ENCODE measurements around the gene DNASE1L2.
"Not testable (repeated sequence)": the region's sequence is repeated elsewhere in the genome, so short reads cannot be mapped to it uniquely, and the experiment has no call there.

DNASE1L2 gene

GRCh38 chr16:2240331-2240730 is 4.1 kb downstream of the DNASE1L2 start:
- not testable (repeated sequence) for DNase-seq (ENCODE audit: low read depth)

DNA sequence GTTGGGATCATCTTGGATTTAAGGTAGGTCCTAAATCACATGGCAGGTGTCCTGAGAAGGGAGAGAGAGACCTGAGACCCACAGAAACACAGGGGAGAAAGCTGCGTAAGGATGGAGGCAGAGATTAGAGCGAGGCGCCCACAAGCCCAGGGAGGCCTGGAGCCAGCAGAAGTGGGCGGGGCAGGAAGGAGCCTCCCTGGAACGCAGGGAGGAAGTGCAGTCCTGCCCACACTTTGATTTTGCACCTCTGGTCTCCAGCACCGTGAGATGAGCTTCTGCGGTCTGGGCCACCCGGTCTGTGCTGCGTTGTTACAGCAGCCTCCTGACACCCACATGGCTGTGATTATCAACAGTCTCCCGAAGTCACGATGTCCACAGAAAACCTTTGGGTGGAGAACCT is 6.4 kb downstream of the DNASE1L2 start:
- DNase-seq (ENCODE audit: low read depth) = no peak

DNA sequence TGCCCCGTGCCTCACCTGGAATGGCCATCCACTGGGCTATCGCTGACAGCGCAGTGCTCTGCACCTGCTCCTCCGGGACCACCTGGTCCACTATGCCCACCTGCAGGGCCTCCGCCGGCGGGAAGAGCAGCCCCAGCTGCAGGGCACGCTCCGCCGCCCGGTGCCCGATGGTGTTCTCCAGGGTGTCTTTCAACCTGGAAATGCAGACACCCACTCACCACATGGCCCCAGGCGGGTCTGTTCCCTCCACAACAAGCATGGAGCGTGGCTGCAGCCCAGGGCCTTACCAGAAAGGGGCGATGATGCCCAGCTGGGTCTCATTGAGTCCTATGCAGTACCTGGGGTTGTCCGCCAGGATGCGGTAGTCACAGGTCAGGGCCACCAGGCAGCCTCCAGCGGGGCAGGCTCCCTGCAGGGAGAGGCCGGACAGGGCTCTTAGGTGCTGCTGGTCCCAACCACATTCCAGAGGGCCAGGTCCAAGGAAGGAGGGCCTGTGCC is 6.8 kb downstream of the DNASE1L2 start:
- no peak for DNase-seq (ENCODE audit: low read depth)

GRCh38 chr16:2243781-2244180 is 7.5 kb downstream of the DNASE1L2 start:
- no peak for DNase-seq (ENCODE audit: low read depth)

DNA sequence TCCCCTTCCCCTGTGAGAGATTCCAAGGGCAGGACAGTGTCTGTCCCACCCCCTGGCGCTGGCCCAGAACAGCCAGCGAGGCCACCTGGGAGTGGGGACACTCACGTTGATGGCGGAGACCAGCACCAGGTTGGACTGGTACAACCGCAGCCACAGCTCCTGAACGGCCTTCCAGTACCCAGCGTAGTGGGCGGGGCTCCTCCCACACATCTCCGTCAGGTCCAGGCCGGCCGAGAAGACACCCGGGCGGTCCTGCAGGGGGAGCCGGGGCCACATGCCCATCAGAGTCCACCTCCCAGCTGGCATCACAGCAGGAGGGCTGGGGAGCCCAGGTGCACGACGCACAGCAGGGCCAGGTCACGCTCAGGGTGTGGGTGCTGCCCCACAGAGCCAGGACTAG is 8.1 kb downstream of the DNASE1L2 start:
- no peak for DNase-seq (ENCODE audit: low read depth)

GRCh38 chr16:2244926-2245795 is 8.9 kb downstream of the DNASE1L2 start:
- DNase-seq (ENCODE audit: low read depth) = no peak

DNA sequence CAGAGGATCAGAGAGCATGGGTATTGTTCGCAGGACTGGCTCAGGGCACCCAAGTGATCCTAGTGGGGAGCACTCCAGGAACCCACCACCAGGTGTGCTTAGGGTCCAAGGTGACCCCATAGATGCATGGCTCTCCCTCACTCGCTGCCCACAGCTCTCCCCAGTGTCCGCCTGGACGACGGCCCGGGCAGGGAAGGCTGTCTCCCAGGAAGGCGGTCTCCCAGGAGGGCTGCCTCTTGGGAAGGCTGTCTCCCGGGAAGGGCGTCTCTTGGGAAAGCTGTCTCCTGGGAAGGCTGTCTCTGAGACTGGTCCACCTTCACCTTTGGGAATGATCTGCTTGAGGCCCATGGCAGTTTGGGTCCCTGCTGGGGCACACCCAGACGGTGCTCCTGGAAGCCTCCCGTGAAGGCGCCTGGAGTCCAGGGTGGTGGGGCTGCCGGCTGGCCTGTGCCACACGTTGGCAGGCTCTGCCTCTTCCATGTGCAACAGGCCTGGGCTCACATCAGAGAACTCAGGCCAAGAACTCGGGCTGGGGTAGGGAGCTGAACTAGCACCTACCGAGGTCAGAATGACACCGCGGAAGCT is 10.1 kb downstream of the DNASE1L2 start:
- DNase-seq (ENCODE audit: low read depth) = no peak

GRCh38 chr16:2250652-2251295 is 14.5 kb downstream of the DNASE1L2 start:
- DNase-seq (ENCODE audit: low read depth) = no peak

DNA sequence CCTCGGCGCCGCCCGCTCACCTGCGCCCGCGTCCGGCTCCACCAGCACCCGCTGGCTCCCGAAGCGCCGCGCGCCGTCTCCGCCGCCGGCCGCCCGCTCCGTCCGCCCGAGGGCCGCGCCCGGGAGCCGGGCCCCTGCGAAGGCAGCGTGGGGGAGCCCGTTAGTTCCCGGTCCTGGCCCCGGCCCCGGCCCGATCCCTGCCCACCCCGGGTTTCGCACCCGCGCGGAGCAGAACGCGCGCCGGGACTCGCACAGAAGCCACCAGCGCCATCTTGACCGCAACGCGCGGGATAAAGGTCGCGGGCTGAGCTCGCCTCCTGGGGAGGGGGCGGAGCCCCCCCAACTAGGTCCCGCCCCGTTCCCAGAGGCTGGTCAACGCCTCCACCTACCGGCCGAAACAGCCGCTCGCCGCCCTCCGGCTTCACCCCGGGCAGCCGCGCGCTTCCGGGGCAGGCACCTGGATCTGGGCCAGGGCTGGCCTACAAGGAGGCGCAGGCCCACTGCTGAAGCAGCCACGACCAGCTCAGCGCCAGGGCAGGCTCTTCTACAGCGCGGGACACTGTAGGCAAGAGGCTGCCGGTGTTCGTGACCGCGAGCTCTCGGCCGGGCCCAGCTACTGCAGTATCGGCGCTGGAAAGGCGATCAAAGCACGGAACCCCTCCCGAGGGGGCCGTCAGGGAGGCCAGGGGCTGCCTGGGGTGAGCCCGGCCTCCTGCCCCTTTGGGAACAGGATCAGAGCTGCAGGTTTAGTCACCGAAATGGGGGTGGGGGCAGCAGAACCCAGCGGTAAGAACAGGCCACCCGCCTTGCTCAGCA is 15.3 kb downstream of the DNASE1L2 start, which contains the start of gene ECI1:
Gene ECI1, minus strand, starts transcription at position 292 of the 816 bp plus-strand sequence. Its CDS starts 21 bp downstream, at position 271.
- peak; percentile 61 for DNase-seq (ENCODE audit: low read depth)

- no peak for DNase-seq (ENCODE audit: low read depth)
Measured at GRCh38 chr16:2252806-2253148, 16.5 kb downstream of the DNASE1L2 start.

DNA sequence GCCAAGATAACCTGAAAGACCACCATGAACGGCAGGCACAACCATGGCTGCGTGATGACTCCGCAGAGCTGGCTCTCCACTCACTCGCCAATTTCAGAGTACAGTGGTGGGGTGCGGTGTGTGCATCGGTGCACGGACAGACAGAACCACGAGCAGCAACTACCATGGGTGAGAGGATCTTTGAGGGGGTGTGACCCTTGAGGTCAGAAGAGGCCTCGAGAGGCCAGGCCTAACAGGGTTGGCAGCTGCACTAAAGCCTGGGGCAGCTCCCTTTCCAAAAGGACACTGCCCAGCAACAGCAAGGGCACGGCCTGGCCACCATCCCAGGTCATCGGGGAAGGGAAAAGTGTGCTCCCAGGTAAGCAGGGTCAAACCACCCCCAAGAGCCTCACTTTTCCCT is 17.0 kb downstream of the DNASE1L2 start:
- DNase-seq (ENCODE audit: low read depth) = no peak

DNA sequence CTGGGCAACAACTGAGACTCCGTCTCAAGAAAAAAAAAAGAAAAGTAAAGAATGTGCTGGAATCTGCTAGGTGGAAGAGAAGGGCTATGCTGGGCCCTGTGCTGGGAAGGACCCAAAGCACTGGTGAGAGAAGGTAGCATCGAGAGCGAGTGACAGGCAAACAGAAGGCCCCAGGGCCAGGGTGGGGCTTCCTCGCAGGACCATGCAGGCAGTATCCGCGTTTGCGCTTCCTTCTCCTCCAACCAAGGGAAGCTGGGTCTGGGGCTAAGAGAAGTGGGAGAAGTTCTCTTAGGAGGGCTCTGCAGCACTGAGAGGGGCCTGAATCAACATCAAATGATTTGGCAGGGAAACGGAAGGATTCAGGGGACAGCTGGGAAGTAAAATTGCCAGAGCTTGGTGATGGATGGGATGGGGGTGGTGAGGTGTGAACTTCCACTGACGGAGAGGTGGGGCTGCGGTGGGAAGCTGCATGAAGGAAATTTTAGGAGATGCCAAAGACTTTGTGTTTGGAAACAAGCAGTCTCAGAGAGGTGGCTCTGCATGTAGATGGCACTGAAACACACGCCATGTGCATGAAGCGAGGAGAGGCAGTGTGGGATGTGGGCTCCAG is 20.4 kb downstream of the DNASE1L2 start:
- DNase-seq (ENCODE audit: low read depth) = no peak

GRCh38 chr16:2257726-2258125 is 21.5 kb downstream of the DNASE1L2 start:
- no peak for DNase-seq (ENCODE audit: low read depth)

GRCh38 chr16:2258530-2258929 is 22.3 kb downstream of the DNASE1L2 start:
- DNase-seq (ENCODE audit: low read depth) = not testable (repeated sequence)

DNA sequence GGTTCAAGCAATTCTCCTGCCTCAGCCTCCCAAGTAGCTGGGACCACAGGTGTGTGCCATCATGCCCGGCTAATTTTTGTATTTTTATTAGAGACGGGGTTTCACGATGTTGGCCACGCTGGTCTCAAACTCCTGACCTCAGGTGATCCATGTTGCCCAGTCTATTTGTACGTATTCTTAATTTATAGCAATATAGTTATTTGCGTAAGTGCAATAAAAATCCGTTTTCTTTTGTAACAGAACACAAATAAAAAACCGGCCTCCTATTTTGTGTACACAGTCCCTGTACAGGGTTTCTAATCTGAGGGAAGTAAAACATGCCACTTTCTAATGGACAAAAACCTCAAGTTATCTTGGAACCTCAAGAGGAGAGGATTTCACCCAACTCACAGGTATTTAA is 24.0 kb downstream of the DNASE1L2 start:
- DNase-seq (ENCODE audit: low read depth) = no peak

GRCh38 chr16:2263026-2263425 is 26.8 kb downstream of the DNASE1L2 start:
- not testable (repeated sequence) for DNase-seq (ENCODE audit: low read depth)

GRCh38 chr16:2266887-2267286 is 30.6 kb downstream of the DNASE1L2 start:
- not testable (repeated sequence) for DNase-seq (ENCODE audit: low read depth)

DNA sequence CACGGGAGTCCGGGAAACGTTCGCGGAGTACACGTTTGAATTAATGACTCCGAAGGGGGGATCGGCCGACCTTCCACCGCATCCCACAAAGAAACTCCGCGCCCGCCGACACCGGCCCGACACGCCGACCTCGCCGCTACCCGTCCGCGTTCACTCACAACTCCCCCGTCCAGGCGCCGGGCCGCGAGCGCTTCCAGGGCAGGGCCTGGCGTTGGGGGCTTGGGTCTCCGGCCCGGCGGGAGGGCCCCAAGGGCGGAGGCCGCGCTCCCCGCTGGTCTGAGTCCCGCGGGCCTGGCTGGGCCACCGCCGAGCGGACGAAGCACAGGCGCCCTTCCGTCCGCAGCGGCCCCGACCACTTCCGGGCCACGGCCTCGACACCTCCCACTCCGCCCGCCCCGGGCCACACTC is 31.3 kb downstream of the DNASE1L2 start:
- not testable (repeated sequence) for DNase-seq (ENCODE audit: low read depth)

DNA sequence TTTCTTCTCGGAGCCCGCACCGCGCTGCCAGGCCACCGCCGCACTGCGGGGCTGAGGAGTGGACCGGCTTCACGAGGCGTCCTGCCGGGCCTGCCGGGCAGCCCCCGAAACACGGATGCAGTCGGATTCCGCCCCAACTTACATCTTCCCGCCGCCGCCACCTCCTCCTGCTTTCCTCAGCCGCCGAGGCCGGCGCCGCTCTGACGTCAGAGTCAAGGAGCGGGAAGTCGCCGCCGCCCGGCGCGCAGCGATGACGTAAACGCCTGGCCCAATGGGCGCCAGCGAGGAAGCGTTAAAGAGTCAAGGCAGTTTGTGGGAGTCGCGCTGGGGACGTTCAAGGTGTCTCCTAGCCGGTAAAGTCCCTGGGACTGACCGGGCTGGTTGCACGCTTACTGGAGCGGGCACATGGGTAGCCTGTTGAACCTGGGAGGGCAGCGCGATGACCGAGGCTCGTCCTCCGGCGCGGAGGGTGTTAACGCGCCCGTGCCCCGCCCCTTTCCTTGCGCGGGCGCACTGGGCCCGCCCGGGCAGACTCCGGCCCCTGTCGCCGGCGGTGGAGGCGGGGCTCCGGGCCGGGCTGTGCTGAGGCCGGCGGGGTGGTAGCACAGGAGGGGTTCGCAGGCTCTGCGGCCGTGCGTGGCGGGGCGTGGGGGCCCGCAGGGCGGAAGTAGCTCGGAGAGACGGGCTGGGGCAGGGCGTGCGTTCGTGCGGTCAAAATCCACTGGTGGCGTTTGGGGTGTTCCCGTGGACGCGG is 31.8 kb downstream of the DNASE1L2 start, which contains the start of gene RNPS1:
Gene RNPS1, minus strand, starts transcription at position 214 of the 754 bp plus-strand sequence. CDS start 3,483 bp downstream, outside the sequence.
- DNase-seq (ENCODE audit: low read depth) = peak; percentile 94

GRCh38 chr16:2270070-2270462 is 33.8 kb downstream of the DNASE1L2 start:
- DNase-seq (ENCODE audit: low read depth) = no peak
